Activated naive CD4-positive, alpha-beta T cell treated with anti-CD3 and anti-CD28 coated beads for 36 hours (primary cell): ENCODE data around the gene HOXA9. TPM values are rescaled to one million over a fixed set of nuclear protein-coding genes. Genes with fewer than 3 reads are reported as not detected.

Experiments
- CTCF ChIA-PET: fragments of 350-600 bp; sonication (Branson Sonifier 250); formaldehyde crosslinking; loops from one replicate; lab custom pipeline; 2021; ENCODE audit warnings: antibody characterized with exemption; lab: Charles Lee
- DNase-seq: peaks from one replicate; pipeline ENCODE4 v3.0.0-alpha.2; 2020
- H3K27ac Mint-ChIP-seq: one replicate; pipeline ENCODE4 v1.8.0; 2021; ENCODE audit warnings: mild to moderate bottlenecking, mixed read lengths
- H3K27me3 Mint-ChIP-seq: one replicate; pipeline ENCODE4 v1.8.0; 2021; ENCODE audit warnings: low read depth, mixed read lengths
- H3K36me3 Mint-ChIP-seq: one replicate; pipeline ENCODE4 v1.8.0; 2021; ENCODE audit warnings: low read depth, mixed read lengths
- H3K4me1 Mint-ChIP-seq: one replicate; pipeline ENCODE4 v1.8.0; 2021; ENCODE audit warnings: low read depth, mixed read lengths
- H3K4me3 Mint-ChIP-seq: one replicate; pipeline ENCODE4 v1.8.0; 2021; ENCODE audit warnings: mild to moderate bottlenecking, moderate library complexity, mixed read lengths
- H3K9me3 Mint-ChIP-seq: one replicate; pipeline ENCODE4 v1.8.0; 2021; ENCODE audit warnings: mixed read lengths
- intact Hi-C: fragments of 100-400 bp; cut with micrococcal nuclease; formaldehyde crosslinking; loops from one replicate; pipeline ENCODE4 v1.15.1; 2023
- total RNA-seq, 2 experiments: library from RNA; stranded (reverse); gene quantifications; one replicate each; pipeline ENCODE4 v1.2.3, GENCODE V29; 2021

The HOXA9 gene
- total RNA-seq, 2 experiments from 2014 or later: not detected

GRCh38 chr7:27191833-27192545 is 26.7 kb upstream of the HOXA9 start:
- Mint-ChIP-seq H3K27me3 (peaks cover 83% of the 10 kb centered on the region), H3K9me3 (no peaks in the 10 kb centered on the region), H3K4me1 (peaks cover 31% of the 10 kb centered on the region), H3K36me3 (no peaks in the 10 kb centered on the region), H3K4me3 (peak overlapping the region; percentile 45), H3K27ac (no peak overlapping the region)
- CTCF ChIA-PET: interaction anchor here (1.4 to 1.6 kb wide), 2 partner anchors 12 to 15 kb away, joined by 3 to 5 read pairs; no protein-coding TSS in a partner anchor
- no peak for DNase-seq
- intact Hi-C loops: loop anchor here (2.0 kb wide), 1 partner anchor 49 kb away; no protein-coding TSS in a partner anchor

- CTCF ChIA-PET: interaction anchor here (0.9 to 2.7 kb wide), 4 partner anchors 12 to 20 kb away, joined by 3 to 11 read pairs (median 3); no protein-coding TSS in a partner anchor
- no peak for DNase-seq
- peaks cover 86% of the 10 kb centered on the region for H3K27me3 Mint-ChIP-seq
- H3K27ac Mint-ChIP-seq: no peak overlapping the region
- peaks cover 33% of the 10 kb centered on the region for H3K4me1 Mint-ChIP-seq
- H3K4me3 Mint-ChIP-seq: no peak overlapping the region
- no peaks in the 10 kb centered on the region for H3K9me3 Mint-ChIP-seq
- H3K36me3 Mint-ChIP-seq: no peaks in the 10 kb centered on the region
- intact Hi-C loops: no loop called here
Observed at GRCh38 chr7:27191161-27191731, 25.9 kb upstream of the HOXA9 start.

- intact Hi-C loops: loop anchor here (5.0 kb wide), 1 partner anchor 38 kb away; the partner anchor contains the start of gene HOXA3
- Mint-ChIP-seq H3K36me3 (no peaks in the 10 kb centered on the region), H3K4me3 (no peak overlapping the region), H3K9me3 (no peaks in the 10 kb centered on the region), H3K27ac (no peak overlapping the region), H3K4me1 (peaks cover 41% of the 10 kb centered on the region), H3K27me3 (peaks cover 92% of the 10 kb centered on the region)
- CTCF ChIA-PET: interaction anchor here (1.1 to 2.7 kb wide), 3 partner anchors 11 to 29 kb away, joined by 3 to 11 read pairs (median 5); no protein-coding TSS in a partner anchor
- no peak for DNase-seq
Observed at GRCh38 chr7:27189997-27190748, 24.8 kb upstream of the HOXA9 start.

- Mint-ChIP-seq H3K36me3 (no peaks in the 10 kb centered on the region), H3K4me3 (no peak overlapping the region), H3K27ac (no peak overlapping the region), H3K4me1 (peaks cover 47% of the 10 kb centered on the region), H3K9me3 (no peaks in the 10 kb centered on the region), H3K27me3 (peaks cover 91% of the 10 kb centered on the region)
- DNase-seq: no peak
- intact Hi-C loops: loop anchor here (5.0 kb wide), 1 partner anchor 37 kb away; the partner anchor contains the start of gene HOXA3
- CTCF ChIA-PET: interaction anchor here (1.9 to 2.7 kb wide), 2 partner anchors 10 to 28 kb away, joined by 5 to 11 read pairs; no protein-coding TSS in a partner anchor
Observed at GRCh38 chr7:27189295-27189996, 24.1 kb upstream of the HOXA9 start.

GRCh38 chr7:27188386-27189294 is 23.3 kb upstream of the HOXA9 start:
- Mint-ChIP-seq H3K27me3 (peaks cover 90% of the 10 kb centered on the region), H3K4me1 (peaks cover 44% of the 10 kb centered on the region), H3K4me3 (peak overlapping the region; percentile 57), H3K27ac (no peak overlapping the region), H3K36me3 (no peaks in the 10 kb centered on the region), H3K9me3 (no peaks in the 10 kb centered on the region)
- intact Hi-C loops: loop anchor here (5.0 kb wide), 1 partner anchor 36 kb away; the partner anchor contains the start of gene HOXA3
- CTCF ChIA-PET: interaction anchor here (0.7 to 2.7 kb wide), 3 partner anchors 10 to 1315 kb away, joined by 3 to 11 read pairs (median 5); no protein-coding TSS in a partner anchor
- DNase-seq: peak; percentile 59

- no peaks in the 10 kb centered on the region for H3K36me3 Mint-ChIP-seq
- H3K27me3 Mint-ChIP-seq: peaks cover 88% of the 10 kb centered on the region
- H3K4me3 Mint-ChIP-seq: peak overlapping the region; percentile 57
- CTCF ChIA-PET: interaction anchor here (0.6 to 1.9 kb wide), 5 partner anchors 8 to 1314 kb away, joined by 3 to 7 read pairs (median 3); partner anchors contain the start of gene HOXA13
- intact Hi-C loops: loop anchor here (5.0 kb wide), 1 partner anchor 35 kb away; the partner anchor contains the start of gene HOXA3
- H3K27ac Mint-ChIP-seq: no peak overlapping the region
- H3K9me3 Mint-ChIP-seq: no peaks in the 10 kb centered on the region
- no peak for DNase-seq
- peaks cover 40% of the 10 kb centered on the region for H3K4me1 Mint-ChIP-seq
Observed at GRCh38 chr7:27187475-27188385, 22.4 kb upstream of the HOXA9 start.

- Mint-ChIP-seq H3K36me3 (no peaks in the 10 kb centered on the region), H3K4me1 (peaks cover 37% of the 10 kb centered on the region), H3K9me3 (no peaks in the 10 kb centered on the region), H3K4me3 (no peak overlapping the region), H3K27me3 (peaks cover 88% of the 10 kb centered on the region), H3K27ac (no peak overlapping the region)
- CTCF ChIA-PET: interaction anchor here (0.7 to 1.9 kb wide), 5 partner anchors 9 to 596 kb away, joined by 3 to 7 read pairs (median 3); partner anchors contain the start of gene HOXA13
- no peak for DNase-seq
- intact Hi-C loops: loop anchor here (5.0 kb wide), 1 partner anchor 35 kb away; the partner anchor contains the start of gene HOXA3
Observed at GRCh38 chr7:27186668-27187474, 21.5 kb upstream of the HOXA9 start.

GRCh38 chr7:27185854-27186667 is 20.7 kb upstream of the HOXA9 start:
- Mint-ChIP-seq H3K27ac (no peak overlapping the region), H3K9me3 (no peaks in the 10 kb centered on the region), H3K4me1 (peaks cover 37% of the 10 kb centered on the region), H3K4me3 (peak overlapping the region; percentile 61), H3K36me3 (no peaks in the 10 kb centered on the region), H3K27me3 (peaks cover 87% of the 10 kb centered on the region)
- DNase-seq: no peak
- intact Hi-C loops: loop anchor here (1.0 to 5.0 kb wide), 2 partner anchors 18 to 34 kb away; partner anchors contain the start of gene HOXA3
- CTCF ChIA-PET: interaction anchor here (0.7 to 1.9 kb wide), 4 partner anchors 10 to 597 kb away, joined by 3 to 7 read pairs (median 3); partner anchors contain the start of gene HOXA13
